AG09309 (cell line): Measurements from ENCODE around the gene CDC42BPB.

Experiments
- DNase-seq: peaks from one replicate; pipeline ENCODE4 v3.0.0-alpha.2; 2010; ENCODE audit warnings: low read depth
- H3K4me3 ChIP-seq: 2 replicates; pipeline ENCODE4 v1.5.1; 2011; ENCODE audit warnings: mild to moderate bottlenecking, low read depth, low read length, moderate library complexity; ENCODE audit not compliant: control insufficient read depth
- CTCF ChIP-seq: IDR thresholded peaks from 2 replicates; pipeline ENCODE4 v1.5.1; 2011; ENCODE audit warnings: mild to moderate bottlenecking, low read depth, low read length, inconsistent platforms; ENCODE audit not compliant: insufficient read depth, control insufficient read depth; ENCODE audit errors: missing control alignments

Gene CDC42BPB

GRCh38 chr14:102944448-102945330 is 112.7 kb downstream of the CDC42BPB start:
- H3K4me3 ChIP-seq: no peak overlapping the region

GRCh38 chr14:102943979-102944378 is 113.4 kb downstream of the CDC42BPB start:
- DNase-seq: no peak
- no peak for TF ChIP-seq CTCF
- H3K4me3 ChIP-seq: no peak overlapping the region

More at GRCh38 chr14:102944448-102945330, 112.7 kb downstream of the CDC42BPB start:
- DNase-seq: no peak
- no peak for TF ChIP-seq CTCF

GRCh38 chr14:102943454-102943853 is 113.9 kb downstream of the CDC42BPB start:
- TF ChIP-seq CTCF: no peak
- DNase-seq: no peak
- H3K4me3 ChIP-seq: no peak overlapping the region

- no peak for DNase-seq
- TF ChIP-seq CTCF: no peak
- no peak overlapping the region for H3K4me3 ChIP-seq
These were observed 115.3 kb downstream of the CDC42BPB start for GRCh38 chr14:102942069-102942468.

- TF ChIP-seq CTCF: no peak
- H3K4me3 ChIP-seq: no peak overlapping the region
- no peak for DNase-seq
These were observed 115.8 kb downstream of the CDC42BPB start for GRCh38 chr14:102941419-102942011.

- TF ChIP-seq CTCF: no peak
- no peak for DNase-seq
These were observed 116.5 kb downstream of the CDC42BPB start for GRCh38 chr14:102940729-102941362.

More at GRCh38 chr14:102940729-102941362, 116.5 kb downstream of the CDC42BPB start:
- no peak overlapping the region for H3K4me3 ChIP-seq
